ENCODE measurements around the gene MYH11. TPM values are rescaled to one million over a fixed set of nuclear protein-coding genes. Genes with fewer than 3 reads are reported as not detected.
"Not testable (repeated sequence)": the region's sequence is repeated elsewhere in the genome, so short reads cannot be mapped to it uniquely, and the experiment has no call there.

The MYH11 gene
- total RNA-seq, 1 experiment from 2014 or later, result not detected

DNA sequence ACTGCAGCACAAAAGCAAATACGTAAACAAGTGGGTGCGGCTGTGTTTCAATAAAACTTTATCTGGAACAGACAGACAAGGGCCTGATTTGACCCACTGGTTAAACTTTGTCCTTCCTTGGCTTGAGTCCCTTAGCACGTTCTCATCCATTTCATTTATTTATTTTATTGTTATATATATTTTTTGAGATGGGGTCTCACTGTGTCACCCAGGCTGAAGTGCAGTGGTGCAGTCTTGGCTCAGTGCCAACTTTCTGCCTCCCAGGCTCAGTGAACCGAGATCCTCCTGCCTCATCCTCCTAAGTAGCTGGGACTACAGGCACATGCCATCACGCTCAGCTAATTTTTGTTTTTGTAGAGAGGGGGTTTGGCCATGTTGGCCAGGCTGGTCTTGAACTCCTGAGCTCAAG is 64.3 kb downstream of the MYH11 start:
- Mint-ChIP-seq H3K27ac (ENCODE audit: unreplicated experiment) (no peak overlapping the region), H3K27me3 (ENCODE audit: insufficient read depth, unreplicated experiment) (peaks cover 3% of the 10 kb centered on the region), H3K4me3 (ENCODE audit: unreplicated experiment) (no peak overlapping the region), H3K9me3 (ENCODE audit: unreplicated experiment) (peaks cover 10% of the 10 kb centered on the region), H3K4me1 (ENCODE audit: low read depth, unreplicated experiment) (no peaks in the 10 kb centered on the region), H3K36me3 (ENCODE audit: insufficient read depth, unreplicated experiment) (no peaks in the 10 kb centered on the region)
- no TSS peak for BruUV-seq (replicated peaks)
- Histone ChIP-seq H3K4me3 (ENCODE audit: low read depth, low read length) (no peak overlapping the region), H3K36me3 (ENCODE audit: control insufficient read depth, insufficient read depth, low read length) (no peaks in the 10 kb centered on the region), H3K4me1 (no peaks in the 10 kb centered on the region), H3K9me3 (no peaks in the 10 kb centered on the region), H3K27me3 (replicated peaks; ENCODE audit: control insufficient read depth, insufficient read depth, low read length) (no peaks in the 10 kb centered on the region)
- intact Hi-C loops (cut with micrococcal nuclease; ENCODE audit: unreplicated experiment), result no loop called here
- CTCF ChIA-PET, result interaction anchor here (0.7 kb wide), 1 partner anchor 75 kb away, joined by 5 read pairs; no protein-coding TSS in a partner anchor
- no peak for DNase-seq
- TF ChIP-seq CTCF (IDR thresholded peaks at IDR 0.05; ENCODE audit: insufficient read depth in 1 of 2, low read depth in 1 of 2, low read length in 1 of 2, severe bottlenecking in 1 of 2, unreplicated experiment in 1 of 2), result no peak
- POLR2A ChIA-PET, result no interaction called here

DNA sequence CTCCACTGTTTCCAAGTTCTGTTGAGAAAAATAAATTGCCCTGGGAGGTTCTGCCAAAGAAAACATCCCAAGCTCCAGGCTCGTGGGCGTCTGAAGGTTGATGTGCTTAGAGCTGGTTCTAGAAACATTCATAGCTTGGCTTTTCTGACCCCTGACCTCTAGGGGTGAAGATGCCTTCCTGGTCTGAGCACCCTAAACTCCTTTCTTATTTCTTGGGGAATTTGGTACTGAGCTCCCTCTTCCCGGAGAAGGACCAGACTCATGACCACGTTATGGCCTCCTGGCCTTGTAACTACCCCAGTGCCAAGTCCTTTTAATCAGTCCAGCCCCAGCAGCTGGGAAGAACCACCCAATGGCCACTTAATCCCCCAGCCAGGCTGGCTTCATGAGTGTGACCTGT is 66.4 kb downstream of the MYH11 start:
- ChIA-PET POLR2A (no interaction called here), CTCF (no interaction called here)
- H3K27me3 ChIP-seq (replicated peaks; ENCODE audit: control insufficient read depth, insufficient read depth, low read length), result no peaks in the 10 kb centered on the region
- TF ChIP-seq CTCF (IDR thresholded peaks at IDR 0.05; ENCODE audit: insufficient read depth in 1 of 2, low read depth in 1 of 2, low read length in 1 of 2, severe bottlenecking in 1 of 2, unreplicated experiment in 1 of 2), result no peak
- Mint-ChIP-seq H3K4me3 (ENCODE audit: unreplicated experiment) (no peak overlapping the region), H3K9me3 (ENCODE audit: unreplicated experiment) (no peaks in the 10 kb centered on the region), H3K4me1 (ENCODE audit: low read depth, unreplicated experiment) (no peaks in the 10 kb centered on the region), H3K27me3 (ENCODE audit: insufficient read depth, unreplicated experiment) (peaks cover 3% of the 10 kb centered on the region), H3K27ac (ENCODE audit: unreplicated experiment) (no peak overlapping the region), H3K36me3 (ENCODE audit: insufficient read depth, unreplicated experiment) (no peaks in the 10 kb centered on the region)
- no peak for DNase-seq
- intact Hi-C loops (cut with micrococcal nuclease; ENCODE audit: unreplicated experiment), result no loop called here
- no TSS peak for BruUV-seq (replicated peaks)
- no peaks in the 10 kb centered on the region for H3K36me3 ChIP-seq (ENCODE audit: control insufficient read depth, insufficient read depth, low read length)
- no peak overlapping the region for H3K4me3 ChIP-seq (ENCODE audit: low read depth, low read length)
- no peaks in the 10 kb centered on the region for H3K9me3 ChIP-seq
- H3K4me1 ChIP-seq, result no peaks in the 10 kb centered on the region

DNA sequence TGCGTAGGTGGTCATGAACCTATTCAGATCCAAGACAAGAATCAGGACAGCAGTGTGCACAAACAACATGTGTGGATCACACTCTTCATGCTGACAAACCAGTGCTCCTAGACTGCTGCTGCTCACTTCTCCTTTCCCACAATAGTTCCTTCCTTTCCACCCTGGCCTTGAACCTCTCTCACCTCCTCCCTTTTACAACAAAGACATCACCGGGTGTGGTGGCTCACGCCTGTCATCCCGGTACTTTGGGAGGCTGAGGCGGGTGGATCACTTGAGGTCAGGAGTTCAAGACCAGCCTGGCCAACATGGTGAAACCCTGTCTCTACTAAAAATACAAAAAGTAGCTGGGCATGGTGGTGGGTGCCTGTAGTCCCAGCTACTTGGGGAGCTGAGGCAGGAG is 67.0 kb downstream of the MYH11 start:
- H3K4me1 Mint-ChIP-seq (ENCODE audit: low read depth, unreplicated experiment); H3K27me3 Mint-ChIP-seq (ENCODE audit: insufficient read depth, unreplicated experiment); H3K9me3 ChIP-seq; CTCF ChIA-PET; H3K4me3 ChIP-seq (ENCODE audit: low read depth, low read length); POLR2A ChIA-PET; H3K4me3 Mint-ChIP-seq (ENCODE audit: unreplicated experiment); H3K27me3 ChIP-seq (replicated peaks; ENCODE audit: control insufficient read depth, insufficient read depth, low read length); H3K36me3 ChIP-seq (ENCODE audit: control insufficient read depth, insufficient read depth, low read length); H3K27ac Mint-ChIP-seq (ENCODE audit: unreplicated experiment); intact Hi-C loops (cut with micrococcal nuclease; ENCODE audit: unreplicated experiment); H3K9me3 Mint-ChIP-seq (ENCODE audit: unreplicated experiment); H3K36me3 Mint-ChIP-seq (ENCODE audit: insufficient read depth, unreplicated experiment); DNase-seq; H3K4me1 ChIP-seq; BruUV-seq (replicated peaks): not testable (repeated sequence)

DNA sequence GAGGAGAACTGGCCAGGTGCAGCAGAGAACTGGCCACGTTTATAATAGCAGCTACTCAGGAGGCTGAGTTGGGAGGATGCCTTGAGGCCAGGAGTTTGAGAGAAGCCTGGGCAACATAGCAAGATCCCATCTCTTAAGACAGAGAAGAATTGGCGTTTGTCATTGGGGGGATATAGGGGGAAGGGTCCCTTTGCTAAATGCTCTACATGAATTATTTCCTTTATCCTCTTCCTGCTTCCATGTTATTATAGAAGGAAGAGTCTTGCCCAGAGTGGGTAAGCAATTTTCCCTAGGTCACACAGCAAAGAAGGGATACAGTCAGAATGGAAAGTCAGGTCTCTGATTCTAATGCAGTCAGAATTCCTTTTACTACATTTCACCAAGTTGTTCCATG is 68.0 kb downstream of the MYH11 start:
- Mint-ChIP-seq H3K27ac (ENCODE audit: unreplicated experiment) (no peak overlapping the region), H3K27me3 (ENCODE audit: insufficient read depth, unreplicated experiment) (no peaks in the 10 kb centered on the region), H3K4me3 (ENCODE audit: unreplicated experiment) (no peak overlapping the region), H3K9me3 (ENCODE audit: unreplicated experiment) (no peaks in the 10 kb centered on the region), H3K36me3 (ENCODE audit: insufficient read depth, unreplicated experiment) (no peaks in the 10 kb centered on the region), H3K4me1 (ENCODE audit: low read depth, unreplicated experiment) (no peaks in the 10 kb centered on the region)
- Histone ChIP-seq H3K4me3 (ENCODE audit: low read depth, low read length) (no peak overlapping the region), H3K36me3 (ENCODE audit: control insufficient read depth, insufficient read depth, low read length) (no peaks in the 10 kb centered on the region), H3K4me1 (no peaks in the 10 kb centered on the region), H3K27me3 (replicated peaks; ENCODE audit: control insufficient read depth, insufficient read depth, low read length) (no peaks in the 10 kb centered on the region), H3K9me3 (no peaks in the 10 kb centered on the region)
- intact Hi-C loops (cut with micrococcal nuclease; ENCODE audit: unreplicated experiment), result no loop called here
- DNase-seq, result no peak
- ChIA-PET CTCF (no interaction called here), POLR2A (no interaction called here)
- BruUV-seq (replicated peaks), result no TSS peak
- TF ChIP-seq CTCF (IDR thresholded peaks at IDR 0.05; ENCODE audit: insufficient read depth in 1 of 2, low read depth in 1 of 2, low read length in 1 of 2, severe bottlenecking in 1 of 2, unreplicated experiment in 1 of 2), result no peak

All from Caco-2 (cell line).